HepG2 (cell line): Measurements from ENCODE around the gene NUAK2. TPM values are rescaled to one million over a fixed set of nuclear protein-coding genes. Genes with fewer than 3 reads are reported as not detected.
A peak's percentile ranks its signal among the peaks of the same experiment; 100 is the strongest.

Experiments used
- ASH2L ChIP-seq: fragments of 300-600, 200-600 bp; sonication (generic); IDR thresholded peaks from 2 replicates; pipeline ENCODE4 v1.7.0; 2017; ENCODE audit warnings: low read depth, mild to moderate bottlenecking, moderate library complexity, mixed read lengths, low read length; ENCODE audit not compliant: insufficient read length
- ESRRA ChIP-seq: sonication (generic); formaldehyde crosslinking; IDR thresholded peaks from 2 replicates; pipeline ENCODE4 v1.5.1; 2020; ENCODE audit warnings: mild to moderate bottlenecking, low read depth, missing genetic modification reagents
- FOXO1 ChIP-seq: sonication (generic); formaldehyde crosslinking; IDR thresholded peaks from 2 replicates; pipeline ENCODE4 v1.4.0; 2020; ENCODE audit warnings: missing genetic modification reagents
- HDAC6 ChIP-seq: fragments of 200-600 bp; sonication (generic); IDR thresholded peaks from 2 replicates; pipeline ENCODE4 v1.7.0; 2017; ENCODE audit warnings: mild to moderate bottlenecking, antibody characterized with exemption, low read length, low read depth
- NCOR1 ChIP-seq: fragments of 200-600 bp; sonication (generic); IDR thresholded peaks from 2 replicates; pipeline ENCODE4 v1.7.0; 2017; ENCODE audit warnings: antibody characterized with exemption, low read length, borderline replicate concordance
- NFYC ChIP-seq: IDR thresholded peaks from 2 replicates; pipeline ENCODE4 v1.6.1; 2016; ENCODE audit warnings: missing genetic modification reagents, missing compliant biosample characterization
- SMAD3 ChIP-seq: sonication (generic); formaldehyde crosslinking; IDR thresholded peaks from 2 replicates; pipeline ENCODE4 v1.4.0; 2020; ENCODE audit warnings: missing genetic modification reagents
- TMF1 ChIP-seq: sonication (generic); formaldehyde crosslinking; IDR thresholded peaks from 2 replicates; pipeline ENCODE4 v1.8.1; 2022; ENCODE audit warnings: low read depth, missing genetic modification reagents
- ZFP1 ChIP-seq: IDR thresholded peaks from 2 replicates; pipeline ENCODE4 v1.6.1; 2016
- ZFP37 ChIP-seq: sonication (generic); formaldehyde crosslinking; IDR thresholded peaks from 2 replicates; pipeline ENCODE4 v1.4.0; 2020; ENCODE audit warnings: missing genetic modification reagents, borderline replicate concordance
- ZFP90 ChIP-seq: sonication (generic); formaldehyde crosslinking; IDR thresholded peaks from 2 replicates; pipeline ENCODE4 v1.8.0; 2022; ENCODE audit warnings: missing genetic modification reagents, mild to moderate bottlenecking, inconsistent platforms, borderline replicate concordance
- ZMYM4 ChIP-seq: sonication (generic); formaldehyde crosslinking; IDR thresholded peaks from 2 replicates; pipeline ENCODE4 v1.8.1; 2023; ENCODE audit warnings: mild to moderate bottlenecking, missing genetic modification reagents
- ZNF878 ChIP-seq: sonication (generic); formaldehyde crosslinking; IDR thresholded peaks from 2 replicates; pipeline ENCODE4 v1.8.1; 2023; ENCODE audit warnings: mild to moderate bottlenecking, missing genetic modification reagents, moderate library complexity
- polyA plus RNA-seq, 8 experiments: library from polyadenylated mRNA; depleted of rRNA in 3 of 8; stranded (reverse) in 7 of 8; unstranded in 1 of 8; fragments of >200 nt; fragmentation: Illumina TruSeq in 4 of 8; extraction: Trizol in 4 of 8; gene quantifications; 2 replicates each; pipeline versions ENCODE4 v1.2.1 to v1.2.3, GENCODE V29; 2011 to 2016; ENCODE audit warnings: low read depth in 4 of 8, missing spikeins in 1 of 8, mixed read lengths in 1 of 8; ENCODE audit not compliant: insufficient read depth in 1 of 8
- total RNA-seq, 5 experiments: library from RNA; depleted of rRNA; stranded (reverse); fragments of >200 nt; fragmentation: Illumina TruSeq; extraction: Trizol; gene quantifications; 2 replicates each; pipeline ENCODE4 v1.2.3, GENCODE V29; 2016; ENCODE audit warnings: low read depth in 1 of 5
- TF ChIP-seq, protein P1 (sequence below): sonication (generic); formaldehyde crosslinking; IDR thresholded peaks from 2 replicates; pipeline ENCODE4 v1.9.0; 2021; ENCODE audit warnings: missing genetic modification reagents, borderline replicate concordance
- TF ChIP-seq, protein P2 (sequence below): sonication (generic); formaldehyde crosslinking; IDR thresholded peaks from 2 replicates; pipeline ENCODE4 v1.5.0; 2020; ENCODE audit warnings: mild to moderate bottlenecking, missing genetic modification reagents
- TF ChIP-seq, protein P3 (sequence below): IDR thresholded peaks from 2 replicates; pipeline ENCODE4 v1.6.1; 2012; ENCODE audit warnings: low read length, improper control_type of control experiment
- TF ChIP-seq, protein P4 (sequence below), 2 experiments: fragments of 450-650 bp in 1 of 2; sonication (generic) in 1 of 2; formaldehyde crosslinking; IDR thresholded peaks; 2 replicates each; pipeline versions ENCODE4 v1.5.0 to v1.8.0; 2020 to 2022; ENCODE audit warnings: mild to moderate bottlenecking in 1 of 2, missing genetic modification reagents in 1 of 2
- TF ChIP-seq, protein P5 (sequence below): IDR thresholded peaks from 2 replicates; pipeline ENCODE4 v1.4.0; 2020; ENCODE audit warnings: mild to moderate bottlenecking, missing genetic modification reagents

The NUAK2 gene
- total and polyA plus RNA-seq, 2 of the 13 experiments (the other 11 are each of a cell fraction or from before 2014, with no cell fraction given), result 0.75 to 1.1 TPM

DNA sequence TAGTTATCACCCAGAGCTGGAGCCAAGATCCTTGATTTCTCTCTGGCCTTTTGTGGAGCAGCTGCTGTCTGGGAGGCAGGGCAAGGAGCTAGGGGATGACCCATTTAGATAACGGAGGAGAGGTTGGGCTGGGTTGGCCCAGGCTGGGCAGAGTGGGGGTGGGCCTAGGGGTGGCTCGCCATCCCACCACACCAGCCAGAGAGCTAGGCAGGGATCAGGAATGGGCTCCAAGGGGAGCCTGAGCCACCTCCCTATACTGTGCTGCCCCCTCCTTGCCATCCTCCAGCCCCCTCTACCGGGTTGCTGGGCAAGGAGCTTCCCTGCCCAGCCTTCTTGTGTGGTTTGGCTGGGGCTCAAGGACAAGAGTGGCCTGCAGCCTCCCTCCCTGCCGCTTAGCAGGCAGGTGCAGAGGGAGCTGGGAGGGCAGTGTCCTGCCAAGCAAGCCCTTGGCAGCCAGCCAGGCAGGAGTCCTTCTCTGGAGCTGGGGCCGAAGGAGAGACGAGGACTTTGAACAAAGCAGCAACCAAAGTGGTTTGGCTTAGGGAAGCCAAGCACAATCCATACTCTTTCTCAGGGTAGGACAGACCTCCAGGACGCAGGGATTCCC lies 4.1 kb downstream of the NUAK2 start (continued):
- TF ChIP-seq ZFP90 (CRISPR knock-in tag) (no peak), ESRRA (CRISPR knock-in tag) (no peak), NFYC (CRISPR knock-in tag) (no peak), NCOR1 (no peak), ZNF878 (CRISPR knock-in tag) (no peak), TMF1 (CRISPR knock-in tag) (no peak), ASH2L (no peak), ZFP37 (CRISPR knock-in tag) (no peak), FOXO1 (CRISPR knock-in tag) (no peak), ZMYM4 (CRISPR knock-in tag) (peak; percentile 64; the same call in 1 of the 2 replicates), ZFP1 (CRISPR knock-in tag) (no peak), SMAD3 (CRISPR knock-in tag) (no peak), HDAC6 (no peak)
- TF ChIP-seq, protein P1, sequence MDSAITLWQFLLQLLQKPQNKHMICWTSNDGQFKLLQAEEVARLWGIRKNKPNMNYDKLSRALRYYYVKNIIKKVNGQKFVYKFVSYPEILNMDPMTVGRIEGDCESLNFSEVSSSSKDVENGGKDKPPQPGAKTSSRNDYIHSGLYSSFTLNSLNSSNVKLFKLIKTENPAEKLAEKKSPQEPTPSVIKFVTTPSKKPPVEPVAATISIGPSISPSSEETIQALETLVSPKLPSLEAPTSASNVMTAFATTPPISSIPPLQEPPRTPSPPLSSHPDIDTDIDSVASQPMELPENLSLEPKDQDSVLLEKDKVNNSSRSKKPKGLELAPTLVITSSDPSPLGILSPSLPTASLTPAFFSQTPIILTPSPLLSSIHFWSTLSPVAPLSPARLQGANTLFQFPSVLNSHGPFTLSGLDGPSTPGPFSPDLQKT (CRISPR knock-in tag), result no peak
- TF ChIP-seq, protein P2, sequence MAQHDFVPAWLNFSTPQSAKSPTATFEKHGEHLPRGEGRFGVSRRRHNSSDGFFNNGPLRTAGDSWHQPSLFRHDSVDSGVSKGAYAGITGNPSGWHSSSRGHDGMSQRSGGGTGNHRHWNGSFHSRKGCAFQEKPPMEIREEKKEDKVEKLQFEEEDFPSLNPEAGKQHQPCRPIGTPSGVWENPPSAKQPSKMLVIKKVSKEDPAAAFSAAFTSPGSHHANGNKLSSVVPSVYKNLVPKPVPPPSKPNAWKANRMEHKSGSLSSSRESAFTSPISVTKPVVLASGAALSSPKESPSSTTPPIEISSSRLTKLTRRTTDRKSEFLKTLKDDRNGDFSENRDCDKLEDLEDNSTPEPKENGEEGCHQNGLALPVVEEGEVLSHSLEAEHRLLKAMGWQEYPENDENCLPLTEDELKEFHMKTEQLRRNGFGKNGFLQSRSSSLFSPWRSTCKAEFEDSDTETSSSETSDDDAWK, result no peak
- TF ChIP-seq, protein P3, sequence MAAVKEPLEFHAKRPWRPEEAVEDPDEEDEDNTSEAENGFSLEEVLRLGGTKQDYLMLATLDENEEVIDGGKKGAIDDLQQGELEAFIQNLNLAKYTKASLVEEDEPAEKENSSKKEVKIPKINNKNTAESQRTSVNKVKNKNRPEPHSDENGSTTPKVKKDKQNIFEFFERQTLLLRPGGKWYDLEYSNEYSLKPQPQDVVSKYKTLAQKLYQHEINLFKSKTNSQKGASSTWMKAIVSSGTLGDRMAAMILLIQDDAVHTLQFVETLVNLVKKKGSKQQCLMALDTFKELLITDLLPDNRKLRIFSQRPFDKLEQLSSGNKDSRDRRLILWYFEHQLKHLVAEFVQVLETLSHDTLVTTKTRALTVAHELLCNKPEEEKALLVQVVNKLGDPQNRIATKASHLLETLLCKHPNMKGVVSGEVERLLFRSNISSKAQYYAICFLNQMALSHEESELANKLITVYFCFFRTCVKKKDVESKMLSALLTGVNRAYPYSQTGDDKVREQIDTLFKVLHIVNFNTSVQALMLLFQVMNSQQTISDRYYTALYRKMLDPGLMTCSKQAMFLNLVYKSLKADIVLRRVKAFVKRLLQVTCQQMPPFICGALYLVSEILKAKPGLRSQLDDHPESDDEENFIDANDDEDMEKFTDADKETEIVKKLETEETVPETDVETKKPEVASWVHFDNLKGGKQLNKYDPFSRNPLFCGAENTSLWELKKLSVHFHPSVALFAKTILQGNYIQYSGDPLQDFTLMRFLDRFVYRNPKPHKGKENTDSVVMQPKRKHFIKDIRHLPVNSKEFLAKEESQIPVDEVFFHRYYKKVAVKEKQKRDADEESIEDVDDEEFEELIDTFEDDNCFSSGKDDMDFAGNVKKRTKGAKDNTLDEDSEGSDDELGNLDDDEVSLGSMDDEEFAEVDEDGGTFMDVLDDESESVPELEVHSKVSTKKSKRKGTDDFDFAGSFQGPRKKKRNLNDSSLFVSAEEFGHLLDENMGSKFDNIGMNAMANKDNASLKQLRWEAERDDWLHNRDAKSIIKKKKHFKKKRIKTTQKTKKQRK, result no peak
- TF ChIP-seq, protein P4, sequence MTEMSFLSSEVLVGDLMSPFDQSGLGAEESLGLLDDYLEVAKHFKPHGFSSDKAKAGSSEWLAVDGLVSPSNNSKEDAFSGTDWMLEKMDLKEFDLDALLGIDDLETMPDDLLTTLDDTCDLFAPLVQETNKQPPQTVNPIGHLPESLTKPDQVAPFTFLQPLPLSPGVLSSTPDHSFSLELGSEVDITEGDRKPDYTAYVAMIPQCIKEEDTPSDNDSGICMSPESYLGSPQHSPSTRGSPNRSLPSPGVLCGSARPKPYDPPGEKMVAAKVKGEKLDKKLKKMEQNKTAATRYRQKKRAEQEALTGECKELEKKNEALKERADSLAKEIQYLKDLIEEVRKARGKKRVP (CRISPR knock-in tag; IDR thresholded peaks at IDR 0.05), result no peak
- TF ChIP-seq, protein P5, sequence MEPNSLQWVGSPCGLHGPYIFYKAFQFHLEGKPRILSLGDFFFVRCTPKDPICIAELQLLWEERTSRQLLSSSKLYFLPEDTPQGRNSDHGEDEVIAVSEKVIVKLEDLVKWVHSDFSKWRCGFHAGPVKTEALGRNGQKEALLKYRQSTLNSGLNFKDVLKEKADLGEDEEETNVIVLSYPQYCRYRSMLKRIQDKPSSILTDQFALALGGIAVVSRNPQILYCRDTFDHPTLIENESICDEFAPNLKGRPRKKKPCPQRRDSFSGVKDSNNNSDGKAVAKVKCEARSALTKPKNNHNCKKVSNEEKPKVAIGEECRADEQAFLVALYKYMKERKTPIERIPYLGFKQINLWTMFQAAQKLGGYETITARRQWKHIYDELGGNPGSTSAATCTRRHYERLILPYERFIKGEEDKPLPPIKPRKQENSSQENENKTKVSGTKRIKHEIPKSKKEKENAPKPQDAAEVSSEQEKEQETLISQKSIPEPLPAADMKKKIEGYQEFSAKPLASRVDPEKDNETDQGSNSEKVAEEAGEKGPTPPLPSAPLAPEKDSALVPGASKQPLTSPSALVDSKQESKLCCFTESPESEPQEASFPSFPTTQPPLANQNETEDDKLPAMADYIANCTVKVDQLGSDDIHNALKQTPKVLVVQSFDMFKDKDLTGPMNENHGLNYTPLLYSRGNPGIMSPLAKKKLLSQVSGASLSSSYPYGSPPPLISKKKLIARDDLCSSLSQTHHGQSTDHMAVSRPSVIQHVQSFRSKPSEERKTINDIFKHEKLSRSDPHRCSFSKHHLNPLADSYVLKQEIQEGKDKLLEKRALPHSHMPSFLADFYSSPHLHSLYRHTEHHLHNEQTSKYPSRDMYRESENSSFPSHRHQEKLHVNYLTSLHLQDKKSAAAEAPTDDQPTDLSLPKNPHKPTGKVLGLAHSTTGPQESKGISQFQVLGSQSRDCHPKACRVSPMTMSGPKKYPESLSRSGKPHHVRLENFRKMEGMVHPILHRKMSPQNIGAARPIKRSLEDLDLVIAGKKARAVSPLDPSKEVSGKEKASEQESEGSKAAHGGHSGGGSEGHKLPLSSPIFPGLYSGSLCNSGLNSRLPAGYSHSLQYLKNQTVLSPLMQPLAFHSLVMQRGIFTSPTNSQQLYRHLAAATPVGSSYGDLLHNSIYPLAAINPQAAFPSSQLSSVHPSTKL (CRISPR knock-in tag), result peak; percentile 57
